Glomerular visceral epithelial cell (primary cell): ENCODE data around the gene RPS6KA2.
A peak's percentile ranks its signal among the peaks of the same experiment; 100 is the strongest.

ENCODE experiments used
- DNase-seq: peaks from one replicate; pipeline ENCODE4 v3.0.0-alpha.2; 2016; ENCODE audit errors: extremely low spot score

RPS6KA2 gene

GRCh38 chr6:166573511-166574216 lies 53.4 kb downstream of the RPS6KA2 start:
- DNase-seq: no peak

GRCh38 chr6:166572370-166573261 lies 54.4 kb downstream of the RPS6KA2 start:
- no peak for DNase-seq

- DNase-seq: no peak
Observed at GRCh38 chr6:166570929-166571713, 55.9 kb downstream of the RPS6KA2 start.

GRCh38 chr6:166569206-166569605 lies 57.8 kb downstream of the RPS6KA2 start:
- no peak for DNase-seq

GRCh38 chr6:166567813-166568212 lies 59.2 kb downstream of the RPS6KA2 start:
- DNase-seq: no peak

- peak; percentile 96 for DNase-seq
Observed at GRCh38 chr6:166567107-166567506, 59.9 kb downstream of the RPS6KA2 start.

- DNase-seq: no peak
Observed at GRCh38 chr6:166566026-166567011, 60.7 kb downstream of the RPS6KA2 start.

GRCh38 chr6:166565084-166565967 lies 61.7 kb downstream of the RPS6KA2 start:
- DNase-seq: no peak

GRCh38 chr6:166563805-166564204 lies 63.2 kb downstream of the RPS6KA2 start:
- no peak for DNase-seq

GRCh38 chr6:166563200-166563599 lies 63.9 kb downstream of the RPS6KA2 start:
- DNase-seq: no peak

GRCh38 chr6:166562726-166563125 lies 64.3 kb downstream of the RPS6KA2 start:
- no peak for DNase-seq

GRCh38 chr6:166561771-166562359 lies 65.2 kb downstream of the RPS6KA2 start:
- no peak for DNase-seq

GRCh38 chr6:166560222-166560621 lies 66.8 kb downstream of the RPS6KA2 start:
- DNase-seq: no peak

GRCh38 chr6:166559662-166560061 lies 67.4 kb downstream of the RPS6KA2 start:
- no peak for DNase-seq

- peak; percentile 91 for DNase-seq
Observed at GRCh38 chr6:166559211-166559610, 67.8 kb downstream of the RPS6KA2 start.

- DNase-seq: no peak
Observed at GRCh38 chr6:166558156-166559005, 68.7 kb downstream of the RPS6KA2 start.

GRCh38 chr6:166556863-166557322 lies 70.2 kb downstream of the RPS6KA2 start:
- DNase-seq: peak; percentile 98

GRCh38 chr6:166556336-166556735 lies 70.7 kb downstream of the RPS6KA2 start:
- peak; percentile 60 for DNase-seq
